Hepatic stellate cell (primary cell): ENCODE results near the gene PRDM15.
"Not testable (repeated sequence)": the region's sequence is repeated elsewhere in the genome, so short reads cannot be mapped to it uniquely, and the experiment has no call there.

ENCODE experiments used
- DNase-seq: peaks from one replicate; pipeline ENCODE4 v3.0.0; 2011; ENCODE audit warnings: low spot score

The PRDM15 gene

DNA sequence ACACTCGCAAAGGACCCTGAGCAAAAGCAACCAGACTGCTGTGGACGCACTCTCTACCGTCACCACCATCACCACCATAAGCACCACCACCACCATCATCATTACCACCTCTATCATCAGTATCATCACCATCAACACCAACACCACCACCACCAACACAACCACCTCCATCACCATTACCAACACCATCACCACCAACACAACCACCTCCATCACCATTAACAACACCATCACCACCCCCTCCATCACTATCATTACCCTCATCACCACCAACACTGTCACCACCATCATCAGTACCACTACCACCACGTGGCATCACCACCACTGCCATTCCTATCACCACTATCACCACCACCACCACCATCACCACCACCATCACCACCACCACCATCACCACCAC, 73.5 kb downstream of the PRDM15 start:
- no peak for DNase-seq

GRCh38 chr21:41805038-41805437, 74.1 kb downstream of the PRDM15 start:
- no peak for DNase-seq

DNA sequence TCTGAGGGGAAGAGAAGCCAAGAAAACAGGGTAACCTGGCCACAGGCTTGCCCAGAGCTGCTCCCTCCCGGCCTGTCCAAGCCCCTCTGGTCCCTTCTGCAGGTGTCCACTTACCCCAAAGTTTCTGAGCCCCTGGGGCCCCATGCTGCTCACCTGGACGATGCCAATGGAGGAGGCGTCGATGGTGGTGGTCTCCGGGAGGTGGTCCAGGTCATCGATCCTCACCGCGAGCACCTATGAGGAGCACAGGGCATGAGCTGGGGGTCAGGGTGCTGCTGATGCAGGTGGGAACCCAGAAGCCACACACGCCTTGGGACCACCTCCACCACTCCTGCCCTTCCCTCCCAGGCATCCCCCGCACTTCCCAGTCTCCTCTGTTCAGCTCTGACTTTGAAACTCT, 74.8 kb downstream of the PRDM15 start:
- DNase-seq: no peak

GRCh38 chr21:41803316-41803715, 75.8 kb downstream of the PRDM15 start:
- no peak for DNase-seq

DNA sequence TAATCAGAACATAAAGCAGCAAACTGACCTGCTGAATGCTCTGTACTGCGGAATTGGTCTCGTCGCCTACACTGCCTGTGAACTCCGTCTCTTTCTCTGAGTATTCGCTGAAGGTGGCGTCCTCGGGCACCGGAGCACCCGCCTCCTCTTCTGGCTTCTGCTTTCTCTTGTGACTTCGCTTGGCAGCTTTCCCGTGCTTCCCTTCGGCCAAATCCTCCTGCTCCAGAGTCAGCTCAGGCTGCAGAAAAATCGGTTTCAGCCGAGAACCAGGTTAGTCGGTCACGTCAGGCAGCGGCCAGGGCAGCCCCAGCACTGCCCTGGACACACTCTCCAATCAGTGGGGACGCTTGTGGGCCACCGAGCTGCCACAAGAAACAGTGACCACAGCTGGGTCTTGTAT, 76.5 kb downstream of the PRDM15 start:
- DNase-seq: peak; percentile 34

DNA sequence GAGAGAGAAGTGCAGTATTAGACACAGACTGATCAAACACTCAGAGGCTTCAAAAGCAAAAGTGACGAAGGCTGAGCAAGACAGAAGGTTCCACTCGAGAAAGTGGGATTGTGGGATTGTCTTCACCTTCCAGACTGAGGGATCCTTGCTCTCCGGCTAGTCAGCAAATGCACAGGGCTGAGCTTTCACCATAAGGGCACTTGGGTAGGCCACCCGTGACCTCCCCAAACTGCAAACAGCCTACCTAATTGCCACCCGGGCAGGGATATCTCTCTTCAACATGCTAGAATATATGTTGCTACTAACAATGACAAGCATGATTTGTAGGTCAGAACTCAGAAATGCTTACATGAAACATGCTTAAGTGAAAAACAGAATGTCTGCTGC, 77.0 kb downstream of the PRDM15 start:
- no peak for DNase-seq

DNA sequence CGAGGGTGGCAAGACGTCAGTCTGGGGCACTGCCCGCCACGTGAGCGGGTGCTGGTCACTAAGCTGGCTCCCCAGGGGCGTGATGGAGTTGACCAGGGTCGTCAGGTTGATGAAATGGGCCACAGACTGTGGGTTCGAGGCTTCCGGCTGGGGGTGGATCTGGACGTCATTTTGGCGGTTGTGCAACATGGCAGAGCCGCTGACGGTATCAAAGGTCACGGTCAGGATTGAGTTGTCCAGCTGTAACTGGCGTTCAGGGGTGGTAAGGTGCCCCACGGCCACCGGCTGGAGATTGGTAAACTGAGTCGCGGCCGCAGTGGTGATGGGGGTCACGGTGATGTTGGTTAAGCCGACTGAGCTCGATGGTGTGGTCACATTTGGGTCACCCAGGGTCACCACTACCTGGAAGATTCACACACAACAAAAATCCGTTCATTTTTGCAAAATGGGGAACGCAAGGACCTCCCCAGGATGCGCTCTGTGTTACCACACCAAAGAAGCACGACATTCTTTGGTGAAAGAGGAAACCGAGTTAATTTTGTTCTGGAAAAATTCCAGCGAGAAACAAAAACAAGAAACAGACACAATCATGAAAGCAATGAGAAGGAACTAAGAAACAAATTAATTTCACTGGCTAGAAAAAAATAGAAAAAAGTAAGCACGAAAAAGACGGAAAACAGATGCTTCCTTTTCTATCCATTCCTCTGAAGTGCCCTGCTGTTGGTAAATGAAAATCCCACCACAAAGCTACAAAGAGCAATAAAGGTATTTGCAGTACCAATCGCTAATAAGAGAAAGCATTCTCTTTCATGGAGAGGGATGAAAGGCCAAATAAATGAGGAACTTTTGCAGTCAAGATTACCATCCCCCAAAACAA, 77.6 kb downstream of the PRDM15 start:
- DNase-seq: no peak

DNA sequence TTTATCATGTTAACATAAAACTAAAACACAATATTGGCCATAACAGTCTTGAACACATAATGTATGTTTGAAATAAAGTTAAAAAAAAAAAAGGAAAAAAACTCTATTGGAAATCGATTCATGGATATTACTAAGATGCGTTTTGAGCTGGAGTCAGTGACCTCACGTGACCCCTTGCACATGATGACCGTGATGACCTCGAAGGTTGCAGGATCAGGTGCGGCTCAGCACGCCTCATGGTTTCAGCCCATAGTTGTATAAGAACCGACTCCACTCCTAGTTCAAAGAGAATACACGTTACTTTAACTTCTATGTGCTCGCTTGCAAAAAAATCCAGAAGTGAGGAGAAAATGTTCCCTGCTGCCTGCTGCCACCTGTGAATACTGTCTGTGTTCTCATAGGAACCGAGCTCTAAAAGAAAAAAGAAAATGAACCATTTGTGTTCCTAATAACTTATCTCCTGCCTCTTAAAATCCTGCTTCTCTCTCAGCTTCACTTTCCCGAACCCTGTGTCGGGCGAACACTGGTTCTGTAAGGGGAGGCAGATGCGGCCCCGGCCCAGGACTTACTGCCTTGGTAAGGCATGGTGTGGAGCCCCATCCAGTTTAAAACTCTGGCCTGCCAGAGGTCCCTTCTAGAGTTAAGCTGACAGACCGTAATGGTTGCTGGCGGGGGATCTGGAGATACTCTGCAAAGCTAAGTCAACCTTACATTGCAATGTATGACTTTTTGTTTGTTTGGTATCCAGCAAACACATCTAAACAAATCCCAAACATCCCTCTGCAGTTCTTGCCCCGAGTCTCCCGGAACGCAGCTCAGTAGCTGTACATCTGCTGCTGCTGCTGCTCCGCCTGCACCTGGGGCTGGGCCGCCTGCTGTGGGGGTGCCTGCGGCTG, 78.5 kb downstream of the PRDM15 start:
- no peak for DNase-seq

GRCh38 chr21:41799763-41800162, 79.4 kb downstream of the PRDM15 start:
- no peak for DNase-seq

- DNase-seq: no peak
Measured at GRCh38 chr21:41798326-41798725, 80.8 kb downstream of the PRDM15 start.

GRCh38 chr21:41796476-41797080, 82.6 kb downstream of the PRDM15 start:
- no peak for DNase-seq

DNA sequence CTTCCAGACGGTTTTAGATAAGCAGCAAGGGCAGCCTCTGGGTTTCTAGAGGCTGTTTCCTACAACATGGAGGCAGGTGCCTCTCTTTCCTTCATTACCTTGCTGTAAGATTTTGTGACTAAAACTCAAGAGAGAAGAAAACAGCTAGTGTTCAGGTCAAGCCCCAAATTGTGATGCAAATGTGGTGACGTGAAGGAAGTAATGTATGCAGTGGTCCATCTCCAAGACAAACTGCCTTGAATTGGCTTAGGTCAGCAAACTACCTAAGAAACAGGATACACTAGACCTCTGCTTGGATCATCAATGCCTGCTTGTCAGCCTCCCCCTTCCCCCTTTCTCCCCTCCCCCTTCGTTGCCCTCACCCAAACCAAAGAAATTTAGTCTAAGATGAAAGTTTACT, 83.4 kb downstream of the PRDM15 start:
- no peak for DNase-seq

GRCh38 chr21:41794600-41794999, 84.5 kb downstream of the PRDM15 start:
- DNase-seq: no peak

DNA sequence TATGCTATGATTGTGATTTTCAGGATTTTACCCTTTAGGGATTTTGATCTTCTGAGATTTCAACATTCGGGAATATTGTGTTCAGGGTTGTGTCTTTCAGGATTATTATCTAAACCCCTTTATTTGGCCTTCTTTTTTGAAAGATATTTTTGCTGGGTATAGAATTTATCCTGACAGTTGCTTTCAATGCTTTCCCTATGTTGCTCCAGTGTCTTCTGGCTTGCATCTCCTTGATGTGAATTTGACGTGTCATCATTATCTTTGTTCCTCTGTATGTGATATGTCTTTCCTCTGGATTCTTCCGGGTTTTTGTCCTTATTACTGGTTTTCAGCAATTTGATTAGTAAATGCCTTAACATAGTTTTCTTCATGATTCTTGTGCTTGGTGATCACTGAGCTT, 86.4 kb downstream of the PRDM15 start:
- DNase-seq: no peak

DNA sequence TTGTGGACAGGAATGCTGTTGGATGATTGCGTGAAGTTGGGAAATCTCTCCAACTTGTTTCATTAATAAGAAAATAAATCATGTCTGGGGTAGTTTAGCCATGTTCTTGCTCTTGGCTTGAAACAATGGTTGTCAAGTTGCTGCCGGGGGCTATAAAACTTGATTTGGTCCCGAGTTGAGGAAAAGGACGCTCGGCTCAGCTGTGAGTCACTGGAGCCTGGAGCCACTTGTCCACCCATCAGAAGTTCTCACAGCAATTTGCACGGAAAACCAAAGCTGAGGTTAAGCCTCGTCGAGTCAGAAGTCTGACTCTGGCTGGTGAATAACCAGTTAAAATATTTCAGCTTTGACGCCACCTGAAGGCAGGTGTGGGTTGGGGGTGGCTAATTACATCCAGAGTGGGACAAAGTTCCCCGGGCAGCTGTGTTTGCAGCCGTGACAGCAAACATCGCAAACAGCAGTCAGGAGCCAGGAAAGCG, 92.6 kb downstream of the PRDM15 start:
- DNase-seq: no peak

GRCh38 chr21:41785262-41785661, 93.9 kb downstream of the PRDM15 start:
- DNase-seq: not testable (repeated sequence)

DNA sequence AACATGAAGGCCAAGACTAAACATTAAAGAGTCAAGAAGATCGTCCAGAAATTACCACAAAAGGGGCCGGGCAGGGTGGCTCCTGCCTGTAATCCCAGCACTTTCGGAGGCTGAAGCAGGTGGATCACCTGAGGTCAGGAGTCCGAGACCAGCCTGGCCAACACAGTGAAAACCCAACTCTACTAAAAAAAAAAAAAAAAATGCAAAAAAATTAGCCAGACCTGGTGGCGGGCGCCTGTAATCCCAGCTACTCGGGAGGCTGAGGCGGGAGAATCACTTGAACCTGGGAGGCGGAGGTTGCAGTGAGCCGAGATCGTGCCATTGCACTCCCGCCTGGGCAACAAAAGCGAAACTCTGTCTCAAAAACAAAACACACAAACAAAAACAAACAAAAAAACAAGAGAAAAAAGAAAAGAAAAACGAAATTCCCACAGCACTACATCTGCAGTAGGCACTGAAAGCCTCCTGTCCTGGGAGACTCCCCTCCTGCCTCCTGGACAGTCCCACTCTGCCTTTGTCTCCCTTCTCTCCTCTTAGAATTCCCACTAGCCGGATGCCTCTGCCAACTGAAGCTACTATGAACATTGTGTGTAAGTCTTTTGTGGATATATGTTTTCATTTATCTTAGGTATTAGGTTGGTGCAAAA, 94.6 kb downstream of the PRDM15 start:
- no peak for DNase-seq

- DNase-seq: no peak
Measured at GRCh38 chr21:41783476-41784180, 95.5 kb downstream of the PRDM15 start.

DNA sequence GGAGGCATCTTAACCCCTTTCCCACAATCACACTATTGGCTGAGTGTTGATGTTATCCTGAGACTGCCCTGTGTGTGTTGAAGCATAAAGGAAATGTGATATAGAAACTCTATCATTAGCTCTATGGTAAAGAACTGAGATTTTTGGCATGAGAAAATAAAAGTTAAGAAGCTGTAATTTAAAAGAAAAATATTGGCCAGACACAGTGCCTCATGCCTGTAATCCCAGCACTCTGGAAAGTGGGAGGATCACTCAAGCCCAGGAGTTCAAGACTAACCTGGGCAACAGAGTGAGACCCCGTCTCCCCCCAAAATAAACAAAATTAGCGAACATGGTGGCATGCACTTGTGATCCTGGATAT, 98.1 kb downstream of the PRDM15 start:
- no peak for DNase-seq

DNA sequence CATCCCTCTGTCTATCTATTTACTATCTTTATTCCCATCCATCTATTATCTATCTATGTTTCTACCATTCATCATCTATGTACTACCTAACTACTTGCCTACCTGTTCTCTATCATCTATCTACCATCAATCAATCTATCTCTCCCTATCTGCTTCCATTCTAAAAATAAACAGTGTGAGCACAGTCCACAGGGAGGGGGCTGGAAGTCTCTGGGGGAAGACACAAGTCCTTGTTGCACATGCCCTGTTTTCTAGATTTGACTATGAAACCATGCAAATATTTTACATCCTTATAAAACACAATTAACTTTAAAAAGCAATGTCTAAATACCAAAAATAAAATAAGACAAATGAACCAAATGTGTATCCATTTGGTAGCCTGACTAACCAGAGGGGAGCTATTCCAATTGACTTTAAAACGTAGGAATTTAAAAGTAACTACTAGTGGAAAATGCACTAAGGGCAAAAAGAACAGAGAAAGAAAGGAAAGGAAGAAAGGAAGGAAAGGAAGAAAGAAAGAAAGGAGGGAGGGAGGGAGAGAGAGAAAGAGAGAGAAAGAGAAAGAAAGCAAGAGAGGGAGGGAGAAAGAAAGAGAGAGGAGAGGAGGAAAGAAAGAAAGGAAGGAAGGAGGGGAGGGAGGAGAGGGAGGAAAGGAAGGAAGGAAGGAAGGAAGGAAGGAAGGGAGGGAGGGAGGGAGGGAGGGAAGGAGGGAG, 98.7 kb downstream of the PRDM15 start:
- no peak for DNase-seq

GRCh38 chr21:41779659-41780058, 99.5 kb downstream of the PRDM15 start:
- DNase-seq: no peak
